ENCODE results near the gene PTPRE.

- TF ChIP-seq CTCF (IDR thresholded peaks at IDR 0.05; ENCODE audit: poor library complexity, severe bottlenecking) (no peak), EP300 (conservative IDR thresholded peaks at IDR 0.05; ENCODE audit: poor library complexity, severe bottlenecking) (no peak), REST (IDR thresholded peaks at IDR 0.05; ENCODE audit: borderline replicate concordance) (no peak), TAF1 (IDR thresholded peaks at IDR 0.05; ENCODE audit: low read depth) (no peak), POLR2AphosphoS5 (IDR thresholded peaks at IDR 0.05) (no peak), MXI1 (conservative IDR thresholded peaks at IDR 0.05; ENCODE audit: poor library complexity, severe bottlenecking) (no peak), EZH2 (IDR thresholded peaks at IDR 0.05; ENCODE audit: borderline replicate concordance, insufficient read depth, low read length, poor library complexity, severe bottlenecking) (no peak), RAD21 (conservative IDR thresholded peaks at IDR 0.05) (no peak), SMC3 (conservative IDR thresholded peaks at IDR 0.05; ENCODE audit: poor library complexity) (no peak)
Observed at GRCh38 chr10:127877699-127878098, 29.2 kb upstream of the PTPRE start.

Measured in neural cell (in vitro differentiated cells).